Neural cell (in vitro differentiated cells): ENCODE measurements around the gene RAC3. TPM values are rescaled to one million over a fixed set of nuclear protein-coding genes. Genes with fewer than 3 reads are reported as not detected.

Source experiments
- H2AFZ ChIP-seq: fragments of 200-600, 300-800 bp; sonication (generic), shearing (Covaris generic); 2 replicates; pipeline ENCODE4 v1.6.0; 2014; ENCODE audit warnings: low read depth, mild to moderate bottlenecking, antibody characterized with exemption, low read length, moderate library complexity
- H3F3A ChIP-seq: fragments of 200-600 bp; shearing (Covaris generic); 2 replicates; pipeline ENCODE4 v1.6.1; 2016; ENCODE audit warnings: mild to moderate bottlenecking, moderate library complexity, mixed read lengths, antibody characterized with exemption, low read length; ENCODE audit not compliant: insufficient read depth, poor library complexity, severe bottlenecking
- H3K27ac ChIP-seq: fragments of 200-600, 300-800 bp; sonication (generic), shearing (Covaris generic); 2 replicates; pipeline ENCODE4 v1.5.1; 2014; ENCODE audit warnings: mild to moderate bottlenecking, low read length, moderate library complexity
- H3K27me3 ChIP-seq: fragments of 300-800, 200-600 bp; sonication (generic), shearing (Covaris generic); 2 replicates; pipeline ENCODE4 v1.6.0; 2014; ENCODE audit warnings: mild to moderate bottlenecking, low read depth, low read length, moderate library complexity; ENCODE audit not compliant: insufficient read depth
- H3K36me3 ChIP-seq: fragments of 300-800, 200-600 bp; sonication (generic), shearing (Covaris generic); 2 replicates; pipeline ENCODE4 v1.5.1; 2014; ENCODE audit warnings: mild to moderate bottlenecking, antibody characterized with exemption, low read length, moderate library complexity; ENCODE audit not compliant: insufficient read depth
- H3K4me2 ChIP-seq: fragments of 300-800, 200-600 bp; sonication (generic), shearing (Covaris generic); 2 replicates; pipeline ENCODE4 v1.6.0; 2014; ENCODE audit warnings: mild to moderate bottlenecking, low read length
- H3K4me3 ChIP-seq: fragments of 300-800, 200-600 bp; sonication (generic), shearing (Covaris generic); 2 replicates; pipeline ENCODE4 v1.5.1; 2014; ENCODE audit warnings: mild to moderate bottlenecking, low read length, moderate library complexity
- H3K79me2 ChIP-seq: fragments of 200-600 bp; shearing (Covaris generic); replicated peaks from 2 replicates; pipeline ENCODE4 v1.6.0; 2014; ENCODE audit warnings: mild to moderate bottlenecking, low read length, moderate library complexity; ENCODE audit not compliant: insufficient read depth
- H3K9ac ChIP-seq: fragments of 300-800, 200-600 bp; sonication (generic), shearing (Covaris generic); 2 replicates; pipeline ENCODE4 v1.6.1; 2016; ENCODE audit warnings: mild to moderate bottlenecking, low read length, mixed read lengths
- H3K9me2 ChIP-seq: fragments of 200-600 bp; shearing (Covaris generic); 2 replicates; pipeline ENCODE4 v1.6.1; 2016; ENCODE audit warnings: mild to moderate bottlenecking, low read length, mixed read lengths; ENCODE audit not compliant: insufficient read depth
- H3K9me3 ChIP-seq: fragments of 200-600, 300-800 bp; sonication (generic), shearing (Covaris generic); 2 replicates; pipeline ENCODE4 v1.6.1; 2016; ENCODE audit warnings: mild to moderate bottlenecking, mixed run types, low read length, moderate library complexity, mixed read lengths
- H4K20me1 ChIP-seq: fragments of 200-600 bp; shearing (Covaris generic); 2 replicates; pipeline ENCODE4 v1.6.1; 2016; ENCODE audit warnings: mild to moderate bottlenecking, mixed run types; ENCODE audit not compliant: insufficient read depth
- CTCF ChIP-seq: fragments of 450-650 bp; IDR thresholded peaks from 2 replicates; pipeline ENCODE4 v1.5.1; 2014; ENCODE audit warnings: antibody characterized with exemption, mild to moderate bottlenecking, moderate library complexity; ENCODE audit not compliant: poor library complexity, severe bottlenecking
- EP300 ChIP-seq: fragments of 450-650 bp; conservative IDR thresholded peaks from 2 replicates; pipeline ENCODE4 v1.6.1; 2014; ENCODE audit warnings: antibody characterized with exemption, mild to moderate bottlenecking, moderate library complexity; ENCODE audit not compliant: poor library complexity, severe bottlenecking
- EZH2 ChIP-seq: fragments of 200-600, 300-800 bp; shearing (Covaris generic), sonication (generic); IDR thresholded peaks from 2 replicates; pipeline ENCODE4 v1.6.1; 2014; ENCODE audit warnings: antibody characterized with exemption, low read length, borderline replicate concordance, mild to moderate bottlenecking; ENCODE audit not compliant: insufficient read depth, poor library complexity, severe bottlenecking
- MXI1 ChIP-seq: fragments of 450-650 bp; conservative IDR thresholded peaks from 2 replicates; pipeline ENCODE4 v1.6.1; 2014; ENCODE audit warnings: antibody characterized with exemption, mild to moderate bottlenecking; ENCODE audit not compliant: poor library complexity, severe bottlenecking
- POLR2AphosphoS5 ChIP-seq: IDR thresholded peaks from 2 replicates; pipeline ENCODE4 v1.6.1; 2012
- RAD21 ChIP-seq: fragments of 450-650 bp; conservative IDR thresholded peaks from 2 replicates; pipeline ENCODE4 v1.6.1; 2014; ENCODE audit warnings: antibody characterized with exemption, mild to moderate bottlenecking, moderate library complexity
- REST ChIP-seq: IDR thresholded peaks from 2 replicates; pipeline ENCODE4 v1.6.1; 2012; ENCODE audit warnings: borderline replicate concordance
- SMC3 ChIP-seq: fragments of 450-650 bp; conservative IDR thresholded peaks from 2 replicates; pipeline ENCODE4 v1.6.1; 2014; ENCODE audit warnings: antibody characterized with exemption, mild to moderate bottlenecking, moderate library complexity; ENCODE audit not compliant: poor library complexity
- TAF1 ChIP-seq: IDR thresholded peaks from 2 replicates; pipeline ENCODE4 v1.6.1; 2012; ENCODE audit warnings: low read depth
- polyA plus RNA-seq: library from polyadenylated mRNA; depleted of rRNA; stranded (reverse); fragments of >200 nt; gene quantifications from 2 replicates; pipeline ENCODE4 v1.2.3, GENCODE V29; 2014

The RAC3 gene
- polyA plus RNA-seq, 1 donor from 2014 or later = 211 TPM

- Histone ChIP-seq H3K4me2 (no peak overlapping the region), H3F3A (peaks cover 4% of the 10 kb centered on the region), H4K20me1 (no peaks in the 10 kb centered on the region), H3K79me2 (no peaks in the 10 kb centered on the region), H3K27ac (no peak overlapping the region), H2AFZ (no peak overlapping the region), H3K9me2 (no peaks in the 10 kb centered on the region), H3K27me3 (no peaks in the 10 kb centered on the region), H3K36me3 (no peaks in the 10 kb centered on the region), H3K9ac (no peak overlapping the region), H3K9me3 (no peaks in the 10 kb centered on the region), H3K4me3 (no peak overlapping the region)
- TF ChIP-seq TAF1 = no peak
- TF ChIP-seq RAD21 = no peak
- TF ChIP-seq REST = no peak
- TF ChIP-seq EP300 = no peak
- TF ChIP-seq EZH2 = no peak
- TF ChIP-seq POLR2AphosphoS5 = no peak
- no peak for TF ChIP-seq CTCF
- TF ChIP-seq SMC3 = no peak
- TF ChIP-seq MXI1 = no peak
Measured at GRCh38 chr17:82042649-82043048, 11.2 kb downstream of the RAC3 start.

GRCh38 chr17:82043507-82043906 is 12.0 kb downstream of the RAC3 start:
- no peaks in the 10 kb centered on the region for H3K9me3 ChIP-seq
- no peak for TF ChIP-seq CTCF
- no peak for TF ChIP-seq POLR2AphosphoS5
- TF ChIP-seq SMC3 = no peak
- TF ChIP-seq EP300 = no peak
- no peak for TF ChIP-seq EZH2
- TF ChIP-seq TAF1 = no peak
- H2AFZ ChIP-seq = no peak overlapping the region
- H3K36me3 ChIP-seq = no peaks in the 10 kb centered on the region
- no peaks in the 10 kb centered on the region for H3K9me2 ChIP-seq
- H3K9ac ChIP-seq = no peak overlapping the region
- H4K20me1 ChIP-seq = no peaks in the 10 kb centered on the region
- no peak overlapping the region for H3K4me3 ChIP-seq
- H3K27me3 ChIP-seq = no peaks in the 10 kb centered on the region
- H3K4me2 ChIP-seq = no peak overlapping the region
- no peaks in the 10 kb centered on the region for H3K79me2 ChIP-seq
- no peaks in the 10 kb centered on the region for H3F3A ChIP-seq
- no peak overlapping the region for H3K27ac ChIP-seq
